A549 (cell line): Measurements from ENCODE around the gene BCAT1.

ENCODE experiments used
- JUN ChIP-seq, 2 experiments: fragments of >200 bp; sonication (Bioruptor Twin); formaldehyde crosslinking; IDR thresholded peaks; 2 replicates in 1 of 2; 3 replicates in 1 of 2; pipeline ENCODE4 v1.6.1; 2016 to 2017
- TF ChIP-seq, protein P1 (sequence below): fragments of >200 bp; sonication (Bioruptor Twin); formaldehyde crosslinking; IDR thresholded peaks from 3 replicates; pipeline ENCODE4 v1.5.1; 2016

DNA sequence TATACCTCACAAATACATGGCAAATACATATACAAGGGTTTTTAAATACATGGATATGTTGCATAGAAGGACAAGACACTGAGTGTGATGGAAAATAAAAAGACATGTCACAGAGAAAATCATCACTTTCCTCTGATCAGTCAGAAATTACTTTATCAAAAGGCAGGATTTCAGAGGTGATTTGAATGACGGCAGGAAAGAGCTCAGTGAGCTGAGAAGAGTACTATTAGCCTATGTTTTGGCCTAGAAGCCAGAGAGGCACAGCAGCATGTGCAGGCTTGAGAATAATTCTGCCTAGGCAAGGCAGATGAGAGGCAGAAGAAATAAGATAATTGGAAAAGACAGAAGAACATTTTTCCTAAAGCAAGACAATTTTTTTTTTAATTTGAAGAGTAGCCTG lies 94.9 kb downstream of the BCAT1 start:
- TF ChIP-seq JUN (IDR thresholded peaks at IDR 0.05): no peak
- TF ChIP-seq, protein P1, sequence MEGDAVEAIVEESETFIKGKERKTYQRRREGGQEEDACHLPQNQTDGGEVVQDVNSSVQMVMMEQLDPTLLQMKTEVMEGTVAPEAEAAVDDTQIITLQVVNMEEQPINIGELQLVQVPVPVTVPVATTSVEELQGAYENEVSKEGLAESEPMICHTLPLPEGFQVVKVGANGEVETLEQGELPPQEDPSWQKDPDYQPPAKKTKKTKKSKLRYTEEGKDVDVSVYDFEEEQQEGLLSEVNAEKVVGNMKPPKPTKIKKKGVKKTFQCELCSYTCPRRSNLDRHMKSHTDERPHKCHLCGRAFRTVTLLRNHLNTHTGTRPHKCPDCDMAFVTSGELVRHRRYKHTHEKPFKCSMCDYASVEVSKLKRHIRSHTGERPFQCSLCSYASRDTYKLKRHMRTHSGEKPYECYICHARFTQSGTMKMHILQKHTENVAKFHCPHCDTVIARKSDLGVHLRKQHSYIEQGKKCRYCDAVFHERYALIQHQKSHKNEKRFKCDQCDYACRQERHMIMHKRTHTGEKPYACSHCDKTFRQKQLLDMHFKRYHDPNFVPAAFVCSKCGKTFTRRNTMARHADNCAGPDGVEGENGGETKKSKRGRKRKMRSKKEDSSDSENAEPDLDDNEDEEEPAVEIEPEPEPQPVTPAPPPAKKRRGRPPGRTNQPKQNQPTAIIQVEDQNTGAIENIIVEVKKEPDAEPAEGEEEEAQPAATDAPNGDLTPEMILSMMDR: no peak
